ENCODE data around the gene PIK3C2A.
"Not testable (repeated sequence)": the region's sequence is repeated elsewhere in the genome, so short reads cannot be mapped to it uniquely, and the experiment has no call there.

Gene PIK3C2A

DNA sequence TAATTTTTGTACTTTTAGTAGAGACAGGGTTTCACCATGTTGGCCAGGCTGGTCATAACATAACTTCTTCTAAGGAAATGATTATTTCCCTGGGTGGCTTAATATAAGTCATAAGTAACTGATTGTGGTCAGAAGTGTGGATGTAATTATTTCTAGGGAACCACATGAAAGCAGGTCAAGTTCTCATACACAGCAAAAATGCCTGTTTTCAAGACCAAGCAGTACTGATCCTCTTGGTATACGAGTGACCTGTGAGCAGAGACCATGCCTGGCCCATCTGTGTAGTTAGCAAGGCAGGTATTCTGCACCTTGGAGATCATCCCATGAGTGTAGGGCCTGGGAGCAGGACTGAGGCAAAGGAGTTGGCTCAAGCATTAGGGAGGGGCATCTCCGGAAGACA lies 36.3 kb upstream of the PIK3C2A start:
- H3K36me3 ChIP-seq, result no peaks in the 10 kb centered on the region
- H3K27me3 ChIP-seq, result no peaks in the 10 kb centered on the region
- no peak for DNase-seq
- H3K4me1 ChIP-seq, result no peaks in the 10 kb centered on the region
- H3K4me3 ChIP-seq (ENCODE audit: low read depth, low read length), result no peak overlapping the region
- TF ChIP-seq, protein P1, sequence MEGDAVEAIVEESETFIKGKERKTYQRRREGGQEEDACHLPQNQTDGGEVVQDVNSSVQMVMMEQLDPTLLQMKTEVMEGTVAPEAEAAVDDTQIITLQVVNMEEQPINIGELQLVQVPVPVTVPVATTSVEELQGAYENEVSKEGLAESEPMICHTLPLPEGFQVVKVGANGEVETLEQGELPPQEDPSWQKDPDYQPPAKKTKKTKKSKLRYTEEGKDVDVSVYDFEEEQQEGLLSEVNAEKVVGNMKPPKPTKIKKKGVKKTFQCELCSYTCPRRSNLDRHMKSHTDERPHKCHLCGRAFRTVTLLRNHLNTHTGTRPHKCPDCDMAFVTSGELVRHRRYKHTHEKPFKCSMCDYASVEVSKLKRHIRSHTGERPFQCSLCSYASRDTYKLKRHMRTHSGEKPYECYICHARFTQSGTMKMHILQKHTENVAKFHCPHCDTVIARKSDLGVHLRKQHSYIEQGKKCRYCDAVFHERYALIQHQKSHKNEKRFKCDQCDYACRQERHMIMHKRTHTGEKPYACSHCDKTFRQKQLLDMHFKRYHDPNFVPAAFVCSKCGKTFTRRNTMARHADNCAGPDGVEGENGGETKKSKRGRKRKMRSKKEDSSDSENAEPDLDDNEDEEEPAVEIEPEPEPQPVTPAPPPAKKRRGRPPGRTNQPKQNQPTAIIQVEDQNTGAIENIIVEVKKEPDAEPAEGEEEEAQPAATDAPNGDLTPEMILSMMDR (IDR thresholded peaks at IDR 0.05; ENCODE audit: low read depth, low read length), result no peak
- H3K9me3 ChIP-seq, result no peaks in the 10 kb centered on the region

DNA sequence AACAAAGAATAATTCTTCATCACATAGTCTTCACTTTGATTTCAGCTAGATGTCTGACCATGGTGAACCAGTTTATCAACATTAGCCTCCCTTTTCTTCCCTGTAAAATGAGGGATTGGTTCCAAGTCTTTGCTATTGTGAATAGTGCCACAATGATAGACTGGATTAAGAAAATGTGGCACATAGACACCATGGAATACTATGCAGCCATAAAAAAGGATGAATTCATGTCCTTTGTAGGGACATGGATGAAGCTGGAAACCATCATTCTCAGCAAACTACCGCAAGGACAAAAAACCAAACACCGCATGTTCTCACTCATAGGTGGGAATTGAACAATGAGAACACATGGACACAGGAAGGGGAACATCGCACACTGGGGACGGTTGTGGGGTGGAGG lies 35.2 kb upstream of the PIK3C2A start:
- not testable (repeated sequence) for H3K9me3 ChIP-seq; H3K27me3 ChIP-seq; H3K36me3 ChIP-seq; H3K4me1 ChIP-seq; DNase-seq; H3K4me3 ChIP-seq (ENCODE audit: low read depth, low read length)

DNA sequence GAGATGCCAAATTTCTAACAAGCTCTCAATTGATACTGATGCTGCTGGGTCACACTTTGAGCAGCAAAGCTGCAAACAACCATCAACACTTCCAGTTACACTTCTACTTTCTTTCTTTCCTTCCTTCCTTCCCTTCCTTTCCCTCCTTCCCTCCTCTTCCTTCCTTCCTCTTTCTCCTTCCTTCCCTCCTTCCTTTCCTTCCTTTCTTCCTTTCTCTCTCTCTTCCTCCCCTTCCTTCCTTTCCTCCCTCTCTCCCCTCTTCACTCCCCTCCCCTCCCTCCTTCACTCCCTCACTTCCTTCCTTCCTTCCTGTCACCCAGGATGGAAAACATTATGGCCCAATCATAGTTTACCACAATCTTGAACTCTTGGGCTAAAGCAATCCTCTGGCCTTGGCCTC lies 33.0 kb upstream of the PIK3C2A start:
- Histone ChIP-seq H3K36me3 (no peaks in the 10 kb centered on the region), H3K4me1 (no peaks in the 10 kb centered on the region), H3K4me3 (ENCODE audit: low read depth, low read length) (no peak overlapping the region), H3K27me3 (no peaks in the 10 kb centered on the region), H3K9me3 (no peaks in the 10 kb centered on the region)
- no peak for DNase-seq
- TF ChIP-seq, protein P1 (IDR thresholded peaks at IDR 0.05; ENCODE audit: low read depth, low read length), result no peak

DNA sequence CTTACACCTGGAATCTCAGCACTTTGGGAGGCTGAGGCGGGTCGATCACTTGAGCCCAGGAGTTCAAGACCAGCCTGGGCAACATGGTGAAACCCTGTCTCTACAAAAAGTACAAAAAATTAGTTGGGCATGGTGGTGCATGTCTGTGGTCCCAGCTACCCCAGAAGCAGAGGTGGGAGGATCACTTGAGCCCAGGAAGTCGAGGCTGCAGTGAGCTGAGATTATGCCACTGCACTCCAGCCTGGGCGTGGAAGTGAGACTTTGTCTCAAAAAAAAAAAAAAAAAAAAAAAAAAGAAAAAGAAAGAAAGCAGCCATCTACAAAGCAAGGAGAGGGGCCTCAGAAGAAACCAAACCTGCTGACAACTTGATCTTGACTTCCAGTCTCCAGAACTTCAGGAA lies 32.1 kb upstream of the PIK3C2A start:
- not testable (repeated sequence) for H3K36me3 ChIP-seq; H3K27me3 ChIP-seq; H3K4me3 ChIP-seq (ENCODE audit: low read depth, low read length); DNase-seq; H3K4me1 ChIP-seq; H3K9me3 ChIP-seq

DNA sequence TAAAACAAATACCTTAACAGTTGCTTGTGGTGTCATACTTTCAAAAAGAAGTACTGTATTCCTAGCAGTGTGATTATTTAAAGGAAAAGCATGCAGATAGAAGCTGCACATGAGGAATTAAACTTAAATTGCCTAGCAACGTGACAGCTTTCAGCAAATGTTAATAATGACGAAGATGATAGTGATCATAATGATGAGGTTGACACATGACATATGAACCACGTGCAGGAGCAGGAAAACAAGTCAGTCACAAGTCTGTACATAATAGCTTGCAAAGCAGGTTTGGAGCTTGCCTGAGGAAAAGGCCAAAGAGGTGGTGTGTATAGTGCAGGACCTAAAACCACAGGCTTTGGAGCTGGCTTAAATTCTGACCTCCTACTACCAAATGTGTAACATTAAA lies 30.6 kb upstream of the PIK3C2A start:
- no peaks in the 10 kb centered on the region for H3K4me1 ChIP-seq
- no peaks in the 10 kb centered on the region for H3K27me3 ChIP-seq
- TF ChIP-seq, protein P1 (IDR thresholded peaks at IDR 0.05; ENCODE audit: low read depth, low read length), result no peak
- no peaks in the 10 kb centered on the region for H3K9me3 ChIP-seq
- DNase-seq, result no peak
- no peaks in the 10 kb centered on the region for H3K36me3 ChIP-seq
- H3K4me3 ChIP-seq (ENCODE audit: low read depth, low read length), result no peak overlapping the region

DNA sequence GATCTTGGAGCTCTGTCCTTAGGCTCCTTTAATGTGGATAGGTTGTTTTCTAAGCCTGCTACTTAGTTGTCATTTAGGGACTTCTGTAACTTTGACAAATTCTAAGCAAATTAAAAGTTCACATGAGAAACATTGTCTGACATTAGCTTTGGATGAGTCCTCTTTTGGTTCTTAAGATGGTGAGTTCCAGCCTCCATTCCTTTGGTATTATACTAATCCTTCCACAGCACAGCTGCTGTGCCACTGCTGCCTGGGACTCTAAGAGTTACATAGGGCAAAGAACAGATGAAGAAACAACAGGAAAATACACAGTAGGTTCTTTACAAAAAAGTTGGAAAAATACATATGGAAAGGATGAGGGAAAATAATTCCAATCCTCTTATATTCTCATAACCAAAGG lies 25.3 kb upstream of the PIK3C2A start:
- no peaks in the 10 kb centered on the region for H3K9me3 ChIP-seq
- H3K27me3 ChIP-seq, result no peaks in the 10 kb centered on the region
- H3K36me3 ChIP-seq, result no peaks in the 10 kb centered on the region
- H3K4me3 ChIP-seq (ENCODE audit: low read depth, low read length), result no peak overlapping the region
- H3K4me1 ChIP-seq, result no peaks in the 10 kb centered on the region
- DNase-seq, result no peak
- TF ChIP-seq, protein P1 (IDR thresholded peaks at IDR 0.05; ENCODE audit: low read depth, low read length), result no peak

DNA sequence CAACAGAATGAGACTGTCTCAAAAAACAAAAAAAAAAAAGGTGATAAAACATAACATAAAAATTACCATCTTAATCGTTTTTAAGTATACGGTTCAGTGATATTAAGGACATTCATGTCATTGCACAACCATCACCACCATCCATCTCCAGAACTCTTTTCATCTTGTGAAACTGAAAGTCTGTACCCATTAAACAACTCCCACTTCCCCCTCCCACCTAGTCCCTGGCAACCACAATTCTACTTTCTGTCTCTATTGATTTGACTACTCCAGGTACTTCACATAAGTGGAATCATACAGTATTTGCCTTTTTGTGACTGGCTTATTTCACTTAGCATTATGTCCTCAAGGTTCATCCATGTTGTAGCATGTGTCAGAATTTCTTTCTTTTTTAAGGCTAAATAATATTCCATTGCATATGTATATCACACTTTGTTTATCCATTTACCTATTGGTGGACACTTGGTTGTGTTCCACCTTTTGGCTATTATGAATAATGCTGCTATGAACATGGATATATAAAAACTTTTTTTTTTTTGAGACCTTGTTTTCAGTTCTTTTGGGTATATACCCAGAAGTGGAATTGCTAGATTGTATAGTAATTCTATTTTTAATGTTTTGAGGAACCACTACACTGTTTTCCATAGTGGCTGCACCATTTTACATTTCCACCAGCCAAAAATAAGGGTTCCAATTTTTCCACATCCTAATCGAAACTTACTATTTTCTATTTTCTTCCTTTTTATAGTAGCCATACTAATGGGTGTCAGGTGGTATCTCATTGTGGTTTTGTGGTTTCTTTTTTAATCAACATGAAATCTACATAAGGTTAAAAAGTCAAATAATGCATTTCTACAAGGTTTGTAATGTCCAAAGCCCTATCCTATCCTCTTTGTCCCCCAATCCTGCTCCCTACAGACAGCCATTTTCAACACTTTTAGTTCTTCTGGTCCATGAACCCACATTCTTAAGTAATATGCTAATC lies 23.4 kb upstream of the PIK3C2A start:
- H3K4me1 ChIP-seq, result no peaks in the 10 kb centered on the region
- H3K36me3 ChIP-seq, result no peaks in the 10 kb centered on the region
- no peak overlapping the region for H3K4me3 ChIP-seq (ENCODE audit: low read depth, low read length)
- TF ChIP-seq, protein P1 (IDR thresholded peaks at IDR 0.05; ENCODE audit: low read depth, low read length), result no peak
- H3K9me3 ChIP-seq, result no peaks in the 10 kb centered on the region
- no peaks in the 10 kb centered on the region for H3K27me3 ChIP-seq
- DNase-seq, result no peak
